GM18870 (cell line): Measurements from ENCODE around the gene MPP7.

Experiments
- ATAC-seq: cut with Tn5 transposase; IDR thresholded peaks from one replicate; pipeline ENCODE4 v1.9.1; 2021; ENCODE audit warnings: moderate library complexity; ENCODE audit not compliant: unreplicated experiment

Gene MPP7

GRCh38 chr10:28307267-28307666 lies 4.4 kb upstream of the MPP7 start:
- no peak for ATAC-seq

- no peak for ATAC-seq
These were observed 2.7 kb upstream of the MPP7 start for GRCh38 chr10:28305553-28305952.

- ATAC-seq: no peak
These were observed 1.2 kb upstream of the MPP7 start for GRCh38 chr10:28304032-28304571.

- ATAC-seq: no peak
These were observed 739 bp downstream of the MPP7 start for GRCh38 chr10:28302012-28302637.

- ATAC-seq: no peak
These were observed 2.8 kb downstream of the MPP7 start for GRCh38 chr10:28300027-28300426.

- no peak for ATAC-seq
These were observed 3.9 kb downstream of the MPP7 start for GRCh38 chr10:28298951-28299350.

GRCh38 chr10:28296023-28296422 lies 6.8 kb downstream of the MPP7 start:
- ATAC-seq: no peak

GRCh38 chr10:28295336-28295735 lies 7.5 kb downstream of the MPP7 start:
- ATAC-seq: no peak

GRCh38 chr10:28294809-28295208 lies 8.1 kb downstream of the MPP7 start:
- no peak for ATAC-seq

GRCh38 chr10:28294169-28294532 lies 8.7 kb downstream of the MPP7 start:
- ATAC-seq: no peak

- ATAC-seq: no peak
These were observed 9.4 kb downstream of the MPP7 start for GRCh38 chr10:28293236-28294168.

GRCh38 chr10:28291881-28292297 lies 11.0 kb downstream of the MPP7 start:
- no peak for ATAC-seq

GRCh38 chr10:28285816-28286215 lies 17.0 kb downstream of the MPP7 start:
- no peak for ATAC-seq

GRCh38 chr10:28284126-28284525 lies 18.7 kb downstream of the MPP7 start:
- ATAC-seq: no peak

- ATAC-seq: no peak
These were observed 19.6 kb downstream of the MPP7 start for GRCh38 chr10:28283251-28283650.

GRCh38 chr10:28282336-28282735 lies 20.5 kb downstream of the MPP7 start:
- no peak for ATAC-seq

GRCh38 chr10:28281726-28282315 lies 21.0 kb downstream of the MPP7 start:
- ATAC-seq: no peak

- ATAC-seq: no peak
These were observed 22.2 kb downstream of the MPP7 start for GRCh38 chr10:28280652-28281051.

- no peak for ATAC-seq
These were observed 23.0 kb downstream of the MPP7 start for GRCh38 chr10:28279878-28280277.

- ATAC-seq: no peak
These were observed 24.0 kb downstream of the MPP7 start for GRCh38 chr10:28278842-28279241.

GRCh38 chr10:28276384-28276783 lies 26.5 kb downstream of the MPP7 start:
- no peak for ATAC-seq

GRCh38 chr10:28274475-28274874 lies 28.4 kb downstream of the MPP7 start:
- no peak for ATAC-seq
